Subcutaneous abdominal adipose tissue (tissue), 5 donors: ENCODE measurements around the gene VPS29.
"Not testable (repeated sequence)": the region's sequence is repeated elsewhere in the genome, so short reads cannot be mapped to it uniquely, and the experiment has no call there.

Experiments
- H3K27ac ChIP-seq: one replicate; pipeline ENCODE4 v1.7.0; 2013; ENCODE audit warnings: low read depth, mild to moderate bottlenecking, inconsistent platforms, low read length, moderate library complexity
- H3K27me3 ChIP-seq, 5 donors: one replicate each; pipeline ENCODE4 v1.7.0; 2013; ENCODE audit warnings: low read length in 5 of 5, inconsistent platforms in 1 of 5; ENCODE audit not compliant: control insufficient read depth in 5 of 5, insufficient read depth in 4 of 5
- H3K36me3 ChIP-seq, 5 donors: one replicate each; pipeline ENCODE4 v1.7.0; 2013; ENCODE audit warnings: low read length in 5 of 5; ENCODE audit not compliant: control insufficient read depth in 5 of 5, insufficient read depth in 5 of 5
- H3K4me1 ChIP-seq, 5 donors: one replicate each; pipeline ENCODE4 v1.7.0; 2013; ENCODE audit warnings: low read length in 5 of 5, mild to moderate bottlenecking in 3 of 5, moderate library complexity in 1 of 5; ENCODE audit not compliant: control insufficient read depth in 5 of 5, insufficient read depth in 5 of 5
- H3K4me3 ChIP-seq, 5 donors: one replicate each; pipeline ENCODE4 v1.7.0; 2013; ENCODE audit warnings: low read length in 5 of 5, low read depth in 1 of 5
- H3K9ac ChIP-seq, 5 donors: one replicate each; pipeline ENCODE4 v1.7.0; 2013; ENCODE audit warnings: low read length in 5 of 5, mild to moderate bottlenecking in 4 of 5, moderate library complexity in 3 of 5
- H3K9me3 ChIP-seq, 5 donors: one replicate each; pipeline ENCODE4 v1.7.0; 2013; ENCODE audit warnings: low read length in 5 of 5; ENCODE audit not compliant: control insufficient read depth in 5 of 5
- donor health status: healthy.
- donor health status: healthy.
- donor health status: healthy.
- donor health status: healthy.
- donor health status: healthy.

The VPS29 gene

DNA sequence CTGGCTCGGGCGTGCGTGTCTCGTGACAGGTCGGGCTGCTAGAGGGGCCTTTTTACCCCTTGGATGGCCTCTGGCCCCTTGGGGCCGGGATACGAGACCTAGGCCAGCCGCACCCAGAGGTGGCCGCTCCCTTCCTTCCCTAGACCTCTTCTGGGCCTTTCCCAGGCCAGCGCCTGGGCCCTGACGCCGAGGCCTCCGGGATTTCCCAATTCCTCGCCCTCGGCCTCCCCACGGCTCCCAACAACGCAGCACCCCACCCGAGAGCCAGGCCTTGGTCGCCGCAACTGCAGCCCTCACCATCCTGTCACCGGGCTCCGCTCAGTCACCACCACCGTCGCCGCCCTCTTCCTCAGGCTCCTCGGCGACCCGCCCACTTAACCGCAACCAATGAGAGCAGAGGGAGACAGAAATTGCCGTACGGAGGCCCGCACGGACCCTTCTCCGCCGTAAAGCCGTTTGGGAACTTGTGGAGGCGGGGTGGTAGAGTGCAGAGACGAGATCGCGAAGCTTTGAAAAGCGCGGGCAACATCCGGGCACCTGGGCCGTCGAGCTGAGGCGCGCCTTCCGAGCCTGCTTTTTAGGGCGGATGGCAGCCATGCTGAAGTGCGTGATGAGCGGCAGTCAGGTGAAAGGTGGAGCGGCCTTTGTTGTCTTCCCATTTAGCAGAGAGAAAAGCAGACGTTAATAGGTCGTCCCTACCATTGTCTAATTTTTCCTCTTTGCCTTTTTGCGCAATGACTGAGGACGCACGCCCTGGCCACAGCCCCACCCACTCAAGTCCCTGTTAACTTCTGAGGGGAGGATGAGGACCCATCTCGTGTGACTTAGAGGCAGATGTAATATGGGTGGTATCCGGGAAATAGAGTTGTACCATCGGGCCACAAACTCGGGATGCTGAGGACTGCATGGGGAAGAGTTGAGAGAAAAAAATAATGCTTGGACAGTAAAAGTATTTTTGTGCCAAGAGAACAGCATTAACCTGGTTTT is at the start of gene VPS29, which contains the start of gene RAD9B:
Gene VPS29 (minus strand): TSS at position 360 of the 987 bp plus-strand sequence. CDS start 60 bp downstream, at position 300.
Gene RAD9B (plus strand): TSS at position 580 of the 987 bp plus-strand sequence. CDS start 7 bp downstream, at position 587.
- no peaks in the 10 kb centered on the region for H3K36me3 ChIP-seq
- no peaks in the 10 kb centered on the region for H3K9me3 ChIP-seq
- H3K9ac ChIP-seq, result peak within 1 kb of the TSS; percentile 96 to 100 (median 99)
- H3K27ac ChIP-seq, result peak within 1 kb of the TSS; percentile 94
- H3K4me3 ChIP-seq, result peak within 1 kb of the TSS; percentile 81 to 98 (median 97)
- H3K27me3 ChIP-seq, result no peaks in the 10 kb centered on the region
- H3K4me1 ChIP-seq, result peaks cover 0 to 36% (median 30%) of the 10 kb centered on the region in 5 donors

DNA sequence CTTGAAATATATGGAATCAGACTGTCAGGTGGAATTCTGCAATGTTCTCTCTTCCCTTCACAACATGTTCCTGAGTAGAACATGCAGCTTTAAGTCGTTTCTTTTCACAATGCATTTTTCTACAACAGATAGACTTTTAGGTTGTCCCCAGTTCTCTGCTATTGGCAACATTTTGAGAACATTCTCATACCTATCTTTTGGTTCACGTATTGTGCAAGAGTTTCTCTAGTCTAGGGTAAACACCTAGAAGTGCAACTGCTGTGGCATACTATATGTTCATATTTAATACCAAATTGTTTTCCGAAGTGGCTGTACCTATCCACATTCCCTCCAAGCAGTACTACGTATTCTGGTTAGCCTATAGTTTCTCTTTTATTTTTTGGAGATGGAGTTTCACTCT is 49.1 kb upstream of the VPS29 start:
- H3K27ac ChIP-seq, result no peak overlapping the region
- no peaks in the 10 kb centered on the region for H3K9me3 ChIP-seq
- no peaks in the 10 kb centered on the region for H3K27me3 ChIP-seq
- peaks cover 0 to 34% (median 23%) of the 10 kb centered on the region in 5 donors for H3K4me1 ChIP-seq
- H3K9ac ChIP-seq, result no peak overlapping the region
- no peak overlapping the region for H3K4me3 ChIP-seq
- peaks cover 0 to 17% (median 10%) of the 10 kb centered on the region in 5 donors for H3K36me3 ChIP-seq

DNA sequence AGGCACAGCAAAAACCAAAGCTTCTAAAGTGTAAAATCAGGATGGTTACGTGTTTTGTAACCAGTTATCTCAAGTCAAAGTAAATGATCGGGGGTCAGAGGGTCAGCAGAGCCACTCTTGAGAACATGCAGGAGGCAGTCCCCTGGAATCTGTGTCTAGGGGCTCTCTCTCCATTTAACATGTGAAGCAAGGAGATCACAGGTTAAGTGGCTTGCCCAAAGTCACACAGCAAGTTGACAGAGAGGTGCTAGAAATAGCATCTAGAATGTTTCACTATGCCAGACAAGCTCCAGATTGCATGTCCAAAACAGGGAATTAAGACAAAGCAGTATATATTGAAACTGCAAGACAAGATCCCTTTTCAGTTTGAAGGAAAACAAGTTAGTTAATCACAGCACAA is 47.8 kb upstream of the VPS29 start:
- Histone ChIP-seq H3K9ac (no peak overlapping the region), H3K27me3 (no peaks in the 10 kb centered on the region), H3K4me1 (peaks cover 0 to 29% (median 20%) of the 10 kb centered on the region in 5 donors), H3K9me3 (no peaks in the 10 kb centered on the region), H3K27ac (no peak overlapping the region), H3K4me3 (no peak overlapping the region), H3K36me3 (peaks cover 0 to 17% (median 10%) of the 10 kb centered on the region in 5 donors)

DNA sequence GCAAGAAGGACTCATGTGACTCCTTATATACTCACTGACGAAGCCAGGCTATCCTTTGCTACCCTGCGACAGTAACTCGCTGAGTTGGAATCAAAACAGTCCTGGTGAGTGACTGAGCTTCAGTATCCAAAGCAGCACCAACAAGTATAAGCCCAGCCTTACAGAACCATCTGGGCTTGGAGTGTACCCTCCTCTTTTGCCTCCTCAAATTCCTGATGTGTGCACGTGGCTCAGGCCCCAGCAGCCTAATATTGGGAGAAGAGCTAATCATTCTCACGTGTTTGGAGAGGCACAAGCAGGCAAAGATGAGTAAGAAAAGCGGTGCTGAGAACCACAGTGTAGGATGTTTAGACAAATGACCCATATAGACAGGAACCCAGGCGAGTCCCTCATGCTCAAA is 46.8 kb upstream of the VPS29 start:
- no peak overlapping the region for H3K9ac ChIP-seq
- no peaks in the 10 kb centered on the region for H3K9me3 ChIP-seq

DNA sequence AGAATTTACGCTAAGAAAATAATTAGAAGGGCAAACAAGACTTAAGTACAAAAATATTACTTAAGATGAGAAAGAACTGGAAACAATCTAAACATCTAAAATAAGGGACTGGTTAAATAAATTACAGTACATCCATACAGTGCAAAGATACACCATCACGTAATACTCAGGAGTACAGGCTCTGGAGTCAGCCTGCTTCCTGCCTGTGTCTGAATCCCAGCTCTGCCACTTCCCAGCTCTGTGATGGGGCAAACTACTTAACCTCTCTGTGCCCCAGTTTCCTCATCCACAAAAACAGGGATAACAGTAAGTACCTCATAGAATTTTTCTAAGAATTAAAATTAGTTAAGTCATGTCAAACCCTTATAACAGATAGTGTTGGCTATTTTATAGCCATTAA is 45.2 kb upstream of the VPS29 start:
- Histone ChIP-seq H3K4me3 (no peak overlapping the region), H3K9ac (no peak overlapping the region), H3K4me1 (peaks cover 7 to 41% (median 34%) of the 10 kb centered on the region in 5 donors), H3K27ac (peak overlapping the region; percentile 4), H3K27me3 (no peaks in the 10 kb centered on the region), H3K9me3 (no peaks in the 10 kb centered on the region), H3K36me3 (peaks cover 0 to 17% (median 10%) of the 10 kb centered on the region in 5 donors)

More for the DNA sequence above, 46.8 kb upstream of the VPS29 start:
- peaks cover 0 to 17% (median 10%) of the 10 kb centered on the region in 5 donors for H3K36me3 ChIP-seq
- H3K27me3 ChIP-seq, result no peaks in the 10 kb centered on the region
- H3K4me1 ChIP-seq, result peaks cover 0 to 27% (median 21%) of the 10 kb centered on the region in 5 donors
- no peak overlapping the region for H3K4me3 ChIP-seq
- H3K27ac ChIP-seq, result peak overlapping the region; percentile 30

DNA sequence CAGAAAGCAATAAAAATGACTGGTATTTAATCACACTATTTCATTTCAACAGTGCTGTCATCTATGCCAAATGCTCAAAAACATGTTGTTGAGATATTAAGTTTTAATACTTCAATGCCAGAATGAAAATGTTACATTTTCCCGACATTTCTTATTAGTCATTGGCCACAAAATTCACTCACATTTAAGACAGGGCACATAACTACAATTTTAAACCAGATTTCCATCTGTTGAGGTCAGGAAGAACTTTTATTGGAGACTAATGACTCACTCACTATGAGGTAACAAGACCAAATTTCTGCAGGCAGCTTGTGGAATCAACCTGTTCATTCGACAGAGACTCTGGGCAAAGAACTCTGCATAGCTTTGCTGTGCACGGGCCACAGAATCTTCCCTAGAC is 44.4 kb upstream of the VPS29 start:
- no peaks in the 10 kb centered on the region for H3K27me3 ChIP-seq
- peak overlapping the region; percentile 86 for H3K27ac ChIP-seq
- H3K9me3 ChIP-seq, result no peaks in the 10 kb centered on the region
- peaks cover 7 to 44% (median 34%) of the 10 kb centered on the region in 5 donors for H3K4me1 ChIP-seq
- no peak overlapping the region for H3K4me3 ChIP-seq
- no peak overlapping the region for H3K9ac ChIP-seq
- H3K36me3 ChIP-seq, result peaks cover 0 to 14% (median 10%) of the 10 kb centered on the region in 5 donors

DNA sequence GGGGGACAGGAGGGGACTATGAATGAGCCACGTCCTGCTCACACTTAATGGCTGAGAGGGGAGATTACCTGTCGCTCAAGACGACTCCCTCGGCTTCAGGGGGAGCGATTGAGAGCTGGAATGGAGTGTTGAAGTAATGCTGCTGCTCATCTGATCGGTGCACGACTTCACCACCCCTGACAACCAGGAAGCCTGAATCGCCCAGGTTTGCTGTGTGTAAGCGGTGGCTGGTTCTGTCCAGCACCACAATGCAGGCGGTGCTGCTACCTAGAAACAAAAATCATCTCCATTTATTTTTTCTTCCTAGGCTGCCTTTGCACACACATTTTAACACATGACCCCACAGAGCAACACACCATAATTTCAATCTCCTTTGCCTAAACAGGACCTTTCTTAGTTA is 43.9 kb upstream of the VPS29 start:
- H3K9ac ChIP-seq, result peak overlapping the region in 1 of 5 donors; percentile 11
- H3K27me3 ChIP-seq, result no peaks in the 10 kb centered on the region
- peaks cover 0 to 11% (median 9%) of the 10 kb centered on the region in 5 donors for H3K36me3 ChIP-seq
- peaks cover 7 to 44% (median 34%) of the 10 kb centered on the region in 5 donors for H3K4me1 ChIP-seq
- H3K9me3 ChIP-seq, result no peaks in the 10 kb centered on the region
- peak overlapping the region; percentile 86 for H3K27ac ChIP-seq
- H3K4me3 ChIP-seq, result no peak overlapping the region

DNA sequence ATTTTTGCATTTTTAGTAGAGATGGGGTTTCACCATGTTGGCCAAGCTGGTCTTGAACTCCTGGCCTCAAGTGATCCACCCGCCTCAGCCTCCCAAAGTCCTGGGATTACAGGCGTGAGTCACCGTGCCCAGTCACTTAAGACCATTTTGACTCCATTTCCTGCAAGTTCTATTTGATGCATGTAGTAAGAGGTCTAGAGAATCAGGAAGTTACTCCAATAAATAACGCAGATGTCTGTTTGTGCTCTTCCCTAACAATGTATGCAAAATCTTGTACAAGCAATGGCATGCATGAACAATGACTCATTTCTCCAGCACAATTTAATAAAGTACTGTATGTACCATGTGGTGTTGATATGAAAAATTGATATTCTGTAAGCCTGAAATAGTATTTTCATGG is 43.3 kb upstream of the VPS29 start:
- Histone ChIP-seq H3K4me1 (peaks cover 7 to 44% (median 34%) of the 10 kb centered on the region in 5 donors), H3K27ac (peak overlapping the region; percentile 86)

DNA sequence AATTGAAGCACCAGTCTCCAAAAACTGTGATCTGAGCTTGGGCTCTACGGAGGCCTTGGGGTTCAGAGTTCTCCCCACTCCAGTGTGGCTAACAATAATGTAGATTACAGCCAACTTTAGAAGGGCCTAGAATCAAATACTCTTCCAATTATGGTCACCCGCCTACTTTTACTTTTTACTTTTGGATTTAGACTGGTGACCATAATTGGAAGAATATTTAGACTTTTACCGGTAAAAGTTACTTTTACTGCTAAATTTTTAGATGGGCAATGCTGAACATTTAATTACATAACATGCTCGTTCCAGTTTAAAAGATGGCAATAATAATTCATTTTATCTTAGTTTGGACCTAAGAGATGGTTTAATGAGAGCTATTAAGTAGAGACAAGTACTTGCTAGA is 42.1 kb upstream of the VPS29 start:
- H3K9ac ChIP-seq, result peak overlapping the region in 1 of 5 donors; percentile 53
- no peaks in the 10 kb centered on the region for H3K27me3 ChIP-seq
- peaks cover 0 to 12% (median 10%) of the 10 kb centered on the region in 5 donors for H3K36me3 ChIP-seq
- peaks cover 7 to 44% (median 34%) of the 10 kb centered on the region in 5 donors for H3K4me1 ChIP-seq
- peak overlapping the region; percentile 91 for H3K27ac ChIP-seq
- no peak overlapping the region for H3K4me3 ChIP-seq
- H3K9me3 ChIP-seq, result no peaks in the 10 kb centered on the region

More for the DNA sequence above, 43.3 kb upstream of the VPS29 start:
- not testable (repeated sequence) for H3K4me3 ChIP-seq, H3K36me3 ChIP-seq, H3K27me3 ChIP-seq, H3K9me3 ChIP-seq, H3K9ac ChIP-seq
